Mesenchymal stem cell (in vitro differentiated cells and primary cell): ENCODE measurements around the gene MYH14.

ENCODE experiments used
- DNase-seq: peaks from one replicate; pipeline ENCODE4 v3.0.0-alpha.2; 2013
- H2AFZ ChIP-seq: one replicate; pipeline ENCODE4 v1.6.1; 2013; ENCODE audit warnings: low read depth, mild to moderate bottlenecking, control low read depth, inconsistent platforms, low read length, moderate library complexity
- H2AK5ac ChIP-seq: 2 replicates; pipeline ENCODE4 v1.6.1; 2013; ENCODE audit warnings: low read length, moderate library complexity, mild to moderate bottlenecking, inconsistent platforms; ENCODE audit not compliant: severe bottlenecking
- H2BK120ac ChIP-seq: one replicate; pipeline ENCODE4 v1.6.1; 2013; ENCODE audit warnings: low read depth, mild to moderate bottlenecking, inconsistent platforms, low read length, moderate library complexity
- H2BK12ac ChIP-seq, 2 experiments: one replicate each; pipeline ENCODE4 v1.6.1; 2013; ENCODE audit warnings: inconsistent platforms in 2 of 2, low read length in 2 of 2, mild to moderate bottlenecking in 2 of 2, moderate library complexity in 2 of 2, control low read depth in 1 of 2
- H2BK15ac ChIP-seq: one replicate; pipeline ENCODE4 v1.6.1; 2013; ENCODE audit warnings: mild to moderate bottlenecking, low read depth, inconsistent platforms; ENCODE audit not compliant: poor library complexity, severe bottlenecking
- H2BK5ac ChIP-seq: 2 replicates; pipeline ENCODE4 v1.6.1; 2013; ENCODE audit warnings: low read depth, mild to moderate bottlenecking, low read length, control low read depth, inconsistent platforms; ENCODE audit not compliant: poor library complexity, severe bottlenecking
- H3K14ac ChIP-seq, 2 experiments: one replicate each; pipeline ENCODE4 v1.6.1; 2013; ENCODE audit warnings: inconsistent platforms in 2 of 2, low read length in 2 of 2, control low read depth in 1 of 2, mild to moderate bottlenecking in 1 of 2, moderate library complexity in 1 of 2
- H3K18ac ChIP-seq, 2 experiments: one replicate each; pipeline ENCODE4 v1.6.1; 2013; ENCODE audit warnings: inconsistent platforms in 2 of 2, low read length in 2 of 2, control low read depth in 1 of 2, low read depth in 1 of 2, mild to moderate bottlenecking in 1 of 2
- H3K23ac ChIP-seq, 2 experiments: one replicate each; pipeline ENCODE4 v1.6.1; 2013; ENCODE audit warnings: inconsistent platforms in 2 of 2, low read length in 2 of 2, mild to moderate bottlenecking in 2 of 2, moderate library complexity in 2 of 2, control low read depth in 1 of 2
- H3K27ac ChIP-seq: 2 replicates; pipeline ENCODE4 v1.5.1; 2013; ENCODE audit warnings: mild to moderate bottlenecking, moderate library complexity, low read length, control low read depth, inconsistent platforms; ENCODE audit not compliant: poor library complexity, severe bottlenecking
- H3K27me3 ChIP-seq, 2 experiments: 2 replicates each; pipeline versions ENCODE4 v1.6.1 to v1.7.0; 2013; ENCODE audit warnings: low read length in 2 of 2, mild to moderate bottlenecking in 2 of 2, moderate library complexity in 2 of 2, control low read depth in 1 of 2, inconsistent platforms in 1 of 2; ENCODE audit not compliant: control insufficient read depth in 1 of 2, insufficient read depth in 1 of 2
- H3K36me3 ChIP-seq, 2 experiments: 2 replicates each; pipeline versions ENCODE4 v1.6.1 to v1.7.0; 2013; ENCODE audit warnings: low read length in 2 of 2, control low read depth in 1 of 2, inconsistent platforms in 1 of 2, low read depth in 1 of 2, mild to moderate bottlenecking in 1 of 2; ENCODE audit not compliant: insufficient read depth in 2 of 2, control insufficient read depth in 1 of 2
- H3K4ac ChIP-seq, 2 experiments: one replicate each; pipeline ENCODE4 v1.6.1; 2013; ENCODE audit warnings: inconsistent platforms in 2 of 2, low read length in 2 of 2, mild to moderate bottlenecking in 2 of 2, moderate library complexity in 2 of 2, control low read depth in 1 of 2, low read depth in 1 of 2
- H3K4me1 ChIP-seq: 2 replicates; pipeline ENCODE4 v1.6.1; 2013; ENCODE audit warnings: low read depth, low read length, control low read depth; ENCODE audit not compliant: control insufficient read depth, insufficient read depth
- H3K4me2 ChIP-seq: 2 replicates; pipeline ENCODE4 v1.6.1; 2013; ENCODE audit warnings: low read length, mild to moderate bottlenecking, inconsistent platforms; ENCODE audit not compliant: poor library complexity, severe bottlenecking
- H3K4me3 ChIP-seq, 2 experiments: 2 replicates each; pipeline versions ENCODE4 v1.5.1 to v1.7.0; 2013; ENCODE audit warnings: low read length in 2 of 2, mild to moderate bottlenecking in 2 of 2, control low read depth in 1 of 2, low read depth in 1 of 2; ENCODE audit not compliant: insufficient read depth in 1 of 2
- H3K79me1 ChIP-seq: replicated peaks from 2 replicates; pipeline ENCODE4 v1.6.1; 2013; ENCODE audit warnings: mild to moderate bottlenecking, control low read depth, low read length, inconsistent platforms; ENCODE audit not compliant: poor library complexity, severe bottlenecking
- H3K9ac ChIP-seq: 2 replicates; pipeline ENCODE4 v1.7.0; 2013; ENCODE audit warnings: mild to moderate bottlenecking, low read length, moderate library complexity
- H3K9me3 ChIP-seq: 2 replicates; pipeline ENCODE4 v1.7.0; 2013; ENCODE audit warnings: mild to moderate bottlenecking, low read length; ENCODE audit not compliant: control insufficient read depth
- H4K8ac ChIP-seq: one replicate; pipeline ENCODE4 v1.6.1; 2013; ENCODE audit warnings: inconsistent platforms, mild to moderate bottlenecking, low read length, moderate library complexity
- H4K91ac ChIP-seq: one replicate; pipeline ENCODE4 v1.6.1; 2013; ENCODE audit warnings: mild to moderate bottlenecking, low read length, inconsistent platforms
- WGBS: methylation state at CpG from one replicate; pipeline ENCODE4 v1.1.7; 2013; ENCODE audit warnings: mixed read lengths; 5-methylcytosine and 5-hydroxymethylcytosine counted together

Gene MYH14

DNA sequence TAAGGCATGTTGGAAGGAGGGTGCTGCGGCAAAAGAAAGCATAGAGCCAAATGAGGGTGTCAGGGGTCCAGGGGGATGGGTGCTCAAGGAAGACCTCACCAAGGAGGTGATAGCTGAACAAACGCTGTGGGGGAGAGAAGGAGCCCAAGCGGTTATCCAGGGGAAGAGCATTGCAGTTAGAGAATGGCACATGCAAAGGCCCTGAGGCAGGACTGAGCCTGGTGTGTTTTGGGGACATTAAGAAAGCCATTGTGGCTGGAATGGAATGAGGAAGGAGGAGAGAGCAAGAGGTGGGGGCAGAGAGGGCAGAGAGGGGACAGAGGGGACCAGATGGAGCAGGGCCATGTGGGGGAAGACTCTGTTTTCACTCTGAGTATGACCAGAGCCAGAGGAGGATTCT lies 6.1 kb upstream of the MYH14 start:
- Histone ChIP-seq H3K18ac (no peak overlapping the region), H3K9ac (no peak overlapping the region), H3K36me3 (no peaks in the 10 kb centered on the region), H3K23ac (no peak overlapping the region), H2AFZ (no peak overlapping the region), H4K8ac (no peak overlapping the region), H3K27ac (no peak overlapping the region), H2BK12ac (no peak overlapping the region), H3K4me2 (no peak overlapping the region), H4K91ac (no peak overlapping the region), H3K4me1 (no peaks in the 10 kb centered on the region), H2BK5ac (no peak overlapping the region), H3K79me1 (no peaks in the 10 kb centered on the region), H2BK120ac (no peak overlapping the region), H3K4ac (no peak overlapping the region), H2BK15ac (no peak overlapping the region), H3K4me3 (no peak overlapping the region), H3K27me3 (peaks cover 3 to 20% of the 10 kb centered on the region in 2 experiments), H3K9me3 (no peaks in the 10 kb centered on the region), H3K14ac (no peak overlapping the region), H2AK5ac (no peak overlapping the region)
- 65% methylated on average over 3 of the region's 3 CpGs for WGBS
- DNase-seq: no peak

DNA sequence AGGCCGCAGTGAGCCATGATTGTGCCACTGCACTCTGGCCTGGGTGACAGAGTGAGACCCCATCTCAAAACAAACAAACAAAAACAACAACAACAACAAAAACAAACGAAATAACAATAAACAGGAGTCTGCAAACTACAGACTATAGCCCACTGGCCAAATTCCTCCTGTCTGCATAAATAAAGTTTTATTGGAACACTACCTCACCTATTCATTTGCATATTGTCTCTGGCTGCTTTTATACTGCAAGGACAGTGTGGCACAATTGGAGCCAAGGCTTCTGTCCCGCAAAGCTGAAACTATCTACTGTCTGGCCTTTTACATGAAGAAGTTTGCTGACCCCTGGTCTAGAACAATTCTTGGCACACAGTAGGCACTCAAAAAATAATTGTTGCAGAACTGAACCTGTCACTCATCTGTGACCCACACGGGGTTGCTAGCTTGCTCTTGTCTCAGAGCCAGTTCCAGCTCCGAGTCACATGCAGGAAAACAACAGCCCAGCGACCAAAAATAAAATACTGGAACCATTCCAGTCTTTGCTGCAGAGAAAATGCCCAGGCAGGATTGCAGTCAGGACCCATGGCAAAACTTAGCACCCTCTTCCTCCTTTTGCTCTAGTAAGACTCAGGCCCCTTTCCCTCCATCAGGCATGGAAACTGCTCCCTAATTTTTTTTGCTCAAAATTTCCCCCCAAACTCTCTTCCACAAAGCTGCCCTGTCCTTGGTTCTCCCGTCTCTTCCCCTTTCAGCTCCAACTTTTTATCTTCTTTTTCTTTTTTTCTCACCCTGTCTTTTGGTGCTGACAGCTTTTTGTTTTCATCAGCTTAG lies 4.8 kb upstream of the MYH14 start:
- H2BK120ac ChIP-seq: no peak overlapping the region
- H3K4me2 ChIP-seq: no peak overlapping the region
- H3K79me1 ChIP-seq: no peaks in the 10 kb centered on the region
- H3K36me3 ChIP-seq: no peaks in the 10 kb centered on the region
- H2BK5ac ChIP-seq: no peak overlapping the region
- no peak overlapping the region for H3K23ac ChIP-seq
- no peak overlapping the region for H4K91ac ChIP-seq
- no peak overlapping the region for H4K8ac ChIP-seq
- no peak for DNase-seq
- H2AK5ac ChIP-seq: no peak overlapping the region
- no peak overlapping the region for H3K4me3 ChIP-seq
- H3K4me1 ChIP-seq: peaks cover 2% of the 10 kb centered on the region
- no peak overlapping the region for H2BK15ac ChIP-seq
- H3K27me3 ChIP-seq: peaks cover 6 to 28% of the 10 kb centered on the region in 2 experiments
- no peak overlapping the region for H2AFZ ChIP-seq
- H3K9me3 ChIP-seq: no peaks in the 10 kb centered on the region
- 58% methylated on average over 7 of the region's 7 CpGs for WGBS
- H3K4ac ChIP-seq: no peak overlapping the region
- no peak overlapping the region for H3K9ac ChIP-seq
- no peak overlapping the region for H2BK12ac ChIP-seq
- H3K18ac ChIP-seq: no peak overlapping the region
- H3K27ac ChIP-seq: no peak overlapping the region
- no peak overlapping the region for H3K14ac ChIP-seq

DNA sequence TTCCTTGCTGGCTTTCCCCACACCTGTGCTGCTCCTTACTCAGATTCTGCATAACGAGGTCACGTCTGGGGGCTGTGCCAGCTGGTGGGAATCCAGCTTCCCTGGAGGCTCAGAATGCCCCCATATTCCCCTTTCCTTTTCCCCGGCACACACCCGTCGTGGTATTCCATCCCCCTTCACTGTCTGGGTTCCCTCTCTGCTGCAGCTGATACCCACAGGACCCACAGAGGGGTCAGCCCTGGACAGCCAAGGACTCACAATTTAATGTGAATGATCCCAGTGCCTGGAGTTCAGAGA lies 4.2 kb upstream of the MYH14 start:
- Histone ChIP-seq H3K4ac (no peak overlapping the region), H4K91ac (no peak overlapping the region), H3K18ac (no peak overlapping the region), H3K9me3 (no peaks in the 10 kb centered on the region), H3K23ac (no peak overlapping the region), H3K9ac (no peak overlapping the region), H3K4me3 (no peak overlapping the region), H2BK120ac (no peak overlapping the region), H3K4me2 (no peak overlapping the region), H3K27ac (no peak overlapping the region), H3K14ac (no peak overlapping the region), H3K4me1 (peaks cover 3% of the 10 kb centered on the region), H2BK12ac (no peak overlapping the region), H3K79me1 (no peaks in the 10 kb centered on the region), H2BK15ac (no peak overlapping the region), H3K27me3 (peaks cover 8 to 32% of the 10 kb centered on the region in 2 experiments), H2AFZ (no peak overlapping the region), H2AK5ac (no peak overlapping the region), H4K8ac (no peak overlapping the region), H2BK5ac (no peak overlapping the region), H3K36me3 (no peaks in the 10 kb centered on the region)
- WGBS: 58% methylated on average over 5 of the region's 5 CpGs
- DNase-seq: no peak

DNA sequence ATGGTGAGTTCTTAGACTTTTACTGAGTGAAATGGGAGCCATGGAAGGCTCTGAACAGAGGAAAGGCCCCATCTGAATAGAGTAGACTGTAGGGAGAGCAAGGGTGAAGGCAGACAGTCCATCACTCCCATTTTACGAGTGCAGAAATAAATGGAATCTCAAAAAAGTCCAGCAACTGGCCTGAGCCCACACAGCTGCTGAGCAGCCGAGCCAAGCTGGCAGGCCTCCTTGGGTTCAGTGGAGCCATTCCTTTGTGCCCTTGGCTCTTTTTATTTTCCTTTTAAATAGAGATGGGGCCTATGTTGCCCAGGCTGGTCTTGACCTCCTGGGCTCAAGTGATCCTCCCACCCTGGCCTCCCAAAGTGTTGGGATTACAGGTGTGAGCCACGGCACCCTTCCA lies 1.0 kb upstream of the MYH14 start:
- Histone ChIP-seq H3K79me1 (no peaks in the 10 kb centered on the region), H3K9me3 (no peaks in the 10 kb centered on the region), H2BK12ac (no peak overlapping the region), H3K36me3 (no peaks in the 10 kb centered on the region), H2AFZ (no peak overlapping the region), H3K9ac (no peak overlapping the region), H4K91ac (no peak overlapping the region), H3K4me1 (peaks cover 3% of the 10 kb centered on the region), H3K4me2 (no peak overlapping the region), H2BK5ac (no peak overlapping the region), H3K4me3 (no peak overlapping the region), H3K18ac (no peak overlapping the region), H4K8ac (no peak overlapping the region), H3K23ac (no peak overlapping the region), H3K14ac (no peak overlapping the region), H2BK120ac (no peak overlapping the region), H3K27me3 (peaks cover 15 to 49% of the 10 kb centered on the region in 2 experiments), H3K27ac (no peak overlapping the region), H2AK5ac (no peak overlapping the region), H3K4ac (no peak overlapping the region), H2BK15ac (no peak overlapping the region)
- WGBS: 87% methylated on average over 3 of the region's 3 CpGs
- no peak for DNase-seq
